ENCODE measurements around the gene CNRIP1. TPM values are rescaled to one million over a fixed set of nuclear protein-coding genes. Genes with fewer than 3 reads are reported as not detected.
A peak's percentile ranks its signal among the peaks of the same experiment; 100 is the strongest.

The CNRIP1 gene
- total and polyA plus RNA-seq, 4 donors: 36.6 to 126 (median 87.0) TPM

- H3K36me3 ChIP-seq (ENCODE audit: control insufficient read depth, insufficient read depth, low read length): no peaks in the 10 kb centered on the region
- H3K9me3 ChIP-seq (ENCODE audit: control insufficient read depth, insufficient read depth, low read length): no peaks in the 10 kb centered on the region
- no peaks in the 10 kb centered on the region for H3K4me1 ChIP-seq (ENCODE audit: control insufficient read depth, insufficient read depth, low read length)
- DNase-seq (ENCODE audit: low read depth in 4 of 6, low spot score in 6 of 6): no peak
- WGBS (ENCODE audit: insufficient coverage): no CpG with 5 or more reads among the region's 2 CpGs
- H3K27ac ChIP-seq (ENCODE audit: low read depth, low read length): no peak overlapping the region
- H3K4me3 ChIP-seq (ENCODE audit: low read depth, low read length): no peak overlapping the region
- H3K27me3 ChIP-seq (ENCODE audit: control insufficient read depth, insufficient read depth, low read length): no peaks in the 10 kb centered on the region
These were observed 60.9 kb downstream of the CNRIP1 start for GRCh38 chr2:68258851-68259250.

- WGBS (ENCODE audit: insufficient coverage): no CpG with 5 or more reads among the region's 1 CpG
- Histone ChIP-seq H3K27ac (ENCODE audit: low read depth, low read length) (no peak overlapping the region), H3K4me1 (ENCODE audit: control insufficient read depth, insufficient read depth, low read length) (no peaks in the 10 kb centered on the region), H3K27me3 (ENCODE audit: control insufficient read depth, insufficient read depth, low read length) (no peaks in the 10 kb centered on the region), H3K36me3 (ENCODE audit: control insufficient read depth, insufficient read depth, low read length) (no peaks in the 10 kb centered on the region), H3K9me3 (ENCODE audit: control insufficient read depth, insufficient read depth, low read length) (no peaks in the 10 kb centered on the region), H3K4me3 (ENCODE audit: low read depth, low read length) (no peak overlapping the region)
- peak in 2 of 6 donors; percentile 7 to 38 for DNase-seq (ENCODE audit: low read depth in 4 of 6, low spot score in 6 of 6)
These were observed 63.7 kb downstream of the CNRIP1 start for GRCh38 chr2:68256093-68256450.

- Histone ChIP-seq H3K27ac (ENCODE audit: low read depth, low read length) (peak overlapping the region; percentile 98), H3K9me3 (ENCODE audit: control insufficient read depth, insufficient read depth, low read length) (no peaks in the 10 kb centered on the region), H3K27me3 (ENCODE audit: control insufficient read depth, insufficient read depth, low read length) (no peaks in the 10 kb centered on the region), H3K4me3 (ENCODE audit: low read depth, low read length) (peak overlapping the region; percentile 95), H3K36me3 (ENCODE audit: control insufficient read depth, insufficient read depth, low read length) (no peaks in the 10 kb centered on the region), H3K4me1 (ENCODE audit: control insufficient read depth, insufficient read depth, low read length) (no peaks in the 10 kb centered on the region)
- DNase-seq (ENCODE audit: low read depth in 4 of 6, low spot score in 6 of 6): peak in 4 of 6 donors; percentile 12 to 57 (median 30)
- no CpG with 5 or more reads among the region's 15 CpGs for WGBS (ENCODE audit: insufficient coverage)
These were observed 66.3 kb downstream of the CNRIP1 start for GRCh38 chr2:68253219-68254068.

- WGBS (ENCODE audit: insufficient coverage): under 1% methylated on average over 78 of the region's 79 CpGs
- peak within 1 kb of the TSS; percentile 95 for H3K4me3 ChIP-seq (ENCODE audit: low read depth, low read length)
- no peaks in the 10 kb centered on the region for H3K27me3 ChIP-seq (ENCODE audit: control insufficient read depth, insufficient read depth, low read length)
- no peaks in the 10 kb centered on the region for H3K36me3 ChIP-seq (ENCODE audit: control insufficient read depth, insufficient read depth, low read length)
- no peaks in the 10 kb centered on the region for H3K4me1 ChIP-seq (ENCODE audit: control insufficient read depth, insufficient read depth, low read length)
- H3K27ac ChIP-seq (ENCODE audit: low read depth, low read length): peak within 1 kb of the TSS; percentile 98
- no peaks in the 10 kb centered on the region for H3K9me3 ChIP-seq (ENCODE audit: control insufficient read depth, insufficient read depth, low read length)
- peak; percentile 83 to 98 (median 92) for DNase-seq (ENCODE audit: low read depth in 4 of 6, low spot score in 6 of 6)
These were observed 67.1 kb downstream of the CNRIP1 start, which contains the start of gene PPP3R1 for GRCh38 chr2:68252400-68253218. Gene PPP3R1, minus strand, starts transcription at chr2:68252532. Its CDS starts 405 bp downstream, at chr2:68252127.

GRCh38 chr2:68251855-68252399, 67.8 kb downstream of the CNRIP1 start:
- 0% methylated on average over 63 of the region's 78 CpGs for WGBS (ENCODE audit: insufficient coverage)
- peak overlapping the region; percentile 95 for H3K4me3 ChIP-seq (ENCODE audit: low read depth, low read length)
- H3K27me3 ChIP-seq (ENCODE audit: control insufficient read depth, insufficient read depth, low read length): no peaks in the 10 kb centered on the region
- peak in 3 of 6 donors; percentile 7 to 64 (median 8) for DNase-seq (ENCODE audit: low read depth in 4 of 6, low spot score in 6 of 6)
- no peaks in the 10 kb centered on the region for H3K36me3 ChIP-seq (ENCODE audit: control insufficient read depth, insufficient read depth, low read length)
- peak overlapping the region; percentile 98 for H3K27ac ChIP-seq (ENCODE audit: low read depth, low read length)
- H3K4me1 ChIP-seq (ENCODE audit: control insufficient read depth, insufficient read depth, low read length): peaks cover 2% of the 10 kb centered on the region
- H3K9me3 ChIP-seq (ENCODE audit: control insufficient read depth, insufficient read depth, low read length): no peaks in the 10 kb centered on the region

- WGBS (ENCODE audit: insufficient coverage): 0% methylated on average over 29 of the region's 41 CpGs
- Histone ChIP-seq H3K27me3 (ENCODE audit: control insufficient read depth, insufficient read depth, low read length) (no peaks in the 10 kb centered on the region), H3K4me1 (ENCODE audit: control insufficient read depth, insufficient read depth, low read length) (peaks cover 5% of the 10 kb centered on the region), H3K4me3 (ENCODE audit: low read depth, low read length) (peak overlapping the region; percentile 95), H3K27ac (ENCODE audit: low read depth, low read length) (peak overlapping the region; percentile 92), H3K9me3 (ENCODE audit: control insufficient read depth, insufficient read depth, low read length) (no peaks in the 10 kb centered on the region), H3K36me3 (ENCODE audit: control insufficient read depth, insufficient read depth, low read length) (no peaks in the 10 kb centered on the region)
- DNase-seq (ENCODE audit: low read depth in 4 of 6, low spot score in 6 of 6): peak; percentile 26 to 91 (median 48)
These were observed 68.4 kb downstream of the CNRIP1 start for GRCh38 chr2:68251187-68251854.

- DNase-seq (ENCODE audit: low read depth in 4 of 6, low spot score in 6 of 6): peak in 1 of 6 donors; percentile 28
- H3K27me3 ChIP-seq (ENCODE audit: control insufficient read depth, insufficient read depth, low read length): no peaks in the 10 kb centered on the region
- no peaks in the 10 kb centered on the region for H3K36me3 ChIP-seq (ENCODE audit: control insufficient read depth, insufficient read depth, low read length)
- H3K4me3 ChIP-seq (ENCODE audit: low read depth, low read length): peak overlapping the region; percentile 95
- H3K4me1 ChIP-seq (ENCODE audit: control insufficient read depth, insufficient read depth, low read length): peaks cover 5% of the 10 kb centered on the region
- H3K27ac ChIP-seq (ENCODE audit: low read depth, low read length): peak overlapping the region; percentile 92
- H3K9me3 ChIP-seq (ENCODE audit: control insufficient read depth, insufficient read depth, low read length): no peaks in the 10 kb centered on the region
- 10% methylated on average over 9 of the region's 15 CpGs for WGBS (ENCODE audit: insufficient coverage)
These were observed 69.0 kb downstream of the CNRIP1 start for GRCh38 chr2:68250652-68251186.

GRCh38 chr2:68250196-68250595, 69.6 kb downstream of the CNRIP1 start:
- Histone ChIP-seq H3K4me3 (ENCODE audit: low read depth, low read length) (peak overlapping the region; percentile 95), H3K27ac (ENCODE audit: low read depth, low read length) (peak overlapping the region; percentile 92), H3K36me3 (ENCODE audit: control insufficient read depth, insufficient read depth, low read length) (no peaks in the 10 kb centered on the region), H3K27me3 (ENCODE audit: control insufficient read depth, insufficient read depth, low read length) (no peaks in the 10 kb centered on the region), H3K4me1 (ENCODE audit: control insufficient read depth, insufficient read depth, low read length) (peaks cover 5% of the 10 kb centered on the region), H3K9me3 (ENCODE audit: control insufficient read depth, insufficient read depth, low read length) (no peaks in the 10 kb centered on the region)
- DNase-seq (ENCODE audit: low read depth in 4 of 6, low spot score in 6 of 6): no peak
- WGBS (ENCODE audit: insufficient coverage): no CpG with 5 or more reads among the region's 5 CpGs

- H3K9me3 ChIP-seq (ENCODE audit: control insufficient read depth, insufficient read depth, low read length): no peaks in the 10 kb centered on the region
- H3K27ac ChIP-seq (ENCODE audit: low read depth, low read length): no peak overlapping the region
- no CpG with 5 or more reads among the region's 2 CpGs for WGBS (ENCODE audit: insufficient coverage)
- no peak for DNase-seq (ENCODE audit: low read depth in 4 of 6, low spot score in 6 of 6)
- peaks cover 5% of the 10 kb centered on the region for H3K4me1 ChIP-seq (ENCODE audit: control insufficient read depth, insufficient read depth, low read length)
- H3K27me3 ChIP-seq (ENCODE audit: control insufficient read depth, insufficient read depth, low read length): no peaks in the 10 kb centered on the region
- no peaks in the 10 kb centered on the region for H3K36me3 ChIP-seq (ENCODE audit: control insufficient read depth, insufficient read depth, low read length)
- no peak overlapping the region for H3K4me3 ChIP-seq (ENCODE audit: low read depth, low read length)
These were observed 70.9 kb downstream of the CNRIP1 start for GRCh38 chr2:68248806-68249205.
